Stimulated activated CD8-positive, alpha-beta memory T cell treated with anti-CD3 and anti-CD28 coated beads, Interleukin-2, amount 100 ng/mL, for 1 hour (primary cell): Measurements from ENCODE around the gene SLC16A11.
"Not testable (repeated sequence)": the region's sequence is repeated elsewhere in the genome, so short reads cannot be mapped to it uniquely, and the experiment has no call there.

Source experiments
- DNase-seq, 2 donors: peaks; one replicate each; pipeline ENCODE4 v3.0.0-alpha.2; 2020; ENCODE audit warnings: low read depth in 2 of 2

The SLC16A11 gene

DNA sequence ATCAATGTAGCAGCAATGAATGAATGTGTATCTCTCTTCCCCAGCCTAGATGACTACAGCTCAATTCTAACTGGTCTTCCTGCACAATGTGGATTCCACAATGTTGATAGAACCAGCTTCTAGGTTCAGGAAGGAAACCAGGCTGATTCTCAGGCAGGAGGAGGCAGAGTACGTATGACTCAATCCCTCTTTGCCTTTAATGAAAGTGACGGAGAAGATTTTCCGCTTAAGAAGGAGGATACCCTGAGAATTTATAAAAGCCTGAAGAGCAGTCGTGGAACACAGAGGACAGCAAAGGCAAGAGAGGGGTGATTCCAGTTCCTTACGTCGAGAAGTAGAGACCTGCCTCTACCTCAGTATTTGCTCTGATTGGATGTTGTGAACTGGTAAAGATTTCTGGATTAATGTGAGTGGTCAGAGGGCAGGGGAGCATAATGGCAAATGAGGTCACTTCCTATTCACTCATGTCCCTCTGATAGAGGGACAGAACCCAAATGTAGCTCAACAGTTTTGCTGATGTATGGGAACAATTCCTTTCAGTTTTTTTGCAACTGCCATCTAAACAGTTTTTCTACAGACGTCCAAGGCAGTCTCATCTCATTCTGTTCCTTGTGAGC lies 15.0 kb upstream of the SLC16A11 start:
- no peak for DNase-seq

DNA sequence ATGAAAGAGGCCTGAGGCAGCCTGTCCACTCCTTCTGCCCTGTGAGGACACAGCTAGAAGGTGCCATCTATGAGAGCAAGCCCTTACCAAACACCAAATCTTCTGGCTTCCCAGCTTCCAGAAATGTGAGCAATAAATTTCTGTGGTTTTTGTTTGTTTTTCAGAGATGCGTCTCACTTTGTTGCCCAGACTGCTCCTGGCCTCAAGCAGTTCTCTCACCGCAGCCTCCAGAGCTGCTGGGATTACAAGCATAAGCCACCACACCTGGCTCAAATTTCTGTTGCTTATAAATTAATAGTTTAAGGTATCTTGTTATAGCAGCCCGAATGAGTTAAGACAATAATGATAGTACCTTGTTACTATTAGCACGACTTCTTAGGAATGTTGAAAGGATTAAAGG lies 12.5 kb upstream of the SLC16A11 start:
- no peak for DNase-seq

DNA sequence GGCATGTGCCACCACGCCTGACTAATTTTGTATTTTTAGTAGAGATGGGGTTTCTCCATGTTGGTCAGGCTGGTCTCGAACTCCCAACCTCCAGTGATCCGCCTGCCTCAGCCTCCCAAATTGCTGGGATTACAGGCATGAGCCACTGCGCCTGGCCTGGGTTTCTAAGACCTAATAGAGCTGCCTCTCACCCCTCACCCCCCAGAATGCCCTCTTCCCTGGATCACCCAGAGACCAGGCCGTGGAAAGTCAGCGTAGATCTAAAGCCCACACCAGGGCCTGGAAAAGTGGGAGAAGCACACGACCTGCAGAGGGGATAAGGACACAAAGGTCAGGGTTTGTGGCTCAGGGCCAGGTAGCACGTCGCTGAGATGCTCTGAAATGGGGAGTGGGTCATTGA lies 6.7 kb upstream of the SLC16A11 start:
- DNase-seq: not testable (repeated sequence)

DNA sequence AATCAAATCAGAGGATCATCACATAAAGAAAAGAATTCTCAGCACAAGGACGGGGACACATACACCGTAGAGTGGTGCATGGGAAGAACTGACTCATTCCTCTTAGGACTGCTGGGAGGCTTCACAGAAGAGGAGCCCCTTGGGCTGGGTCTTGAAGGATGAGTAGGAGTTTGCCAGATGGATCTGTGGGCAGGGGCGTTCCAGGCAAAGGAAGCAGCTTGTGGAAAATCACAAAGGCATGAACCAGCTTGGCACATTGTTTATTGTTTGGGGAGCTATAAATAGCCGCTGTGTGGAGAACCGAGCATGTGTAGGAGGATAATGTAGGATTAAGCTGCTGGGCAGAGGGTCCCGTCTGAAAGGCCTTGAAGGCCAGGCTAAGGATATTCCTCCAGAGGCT lies 5.1 kb upstream of the SLC16A11 start:
- DNase-seq: no peak

DNA sequence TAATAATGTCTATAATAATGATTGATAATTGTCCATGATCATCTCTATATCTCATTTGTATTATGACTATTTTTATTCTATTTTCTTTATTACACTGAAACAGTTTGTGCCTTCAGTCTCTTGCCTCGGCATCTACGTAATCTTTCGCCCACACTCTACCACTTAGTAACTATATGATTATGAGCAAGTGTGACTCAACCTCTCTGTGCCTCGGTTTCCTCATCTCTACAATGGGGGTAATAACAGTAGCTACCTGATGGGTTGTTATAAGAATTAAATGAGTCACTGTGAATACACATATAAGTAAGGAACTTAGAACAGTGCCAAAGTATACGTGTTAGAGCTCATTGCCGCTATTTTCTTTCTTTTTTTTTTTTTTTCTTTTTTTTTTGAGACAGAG lies 3.7 kb upstream of the SLC16A11 start:
- no peak for DNase-seq

DNA sequence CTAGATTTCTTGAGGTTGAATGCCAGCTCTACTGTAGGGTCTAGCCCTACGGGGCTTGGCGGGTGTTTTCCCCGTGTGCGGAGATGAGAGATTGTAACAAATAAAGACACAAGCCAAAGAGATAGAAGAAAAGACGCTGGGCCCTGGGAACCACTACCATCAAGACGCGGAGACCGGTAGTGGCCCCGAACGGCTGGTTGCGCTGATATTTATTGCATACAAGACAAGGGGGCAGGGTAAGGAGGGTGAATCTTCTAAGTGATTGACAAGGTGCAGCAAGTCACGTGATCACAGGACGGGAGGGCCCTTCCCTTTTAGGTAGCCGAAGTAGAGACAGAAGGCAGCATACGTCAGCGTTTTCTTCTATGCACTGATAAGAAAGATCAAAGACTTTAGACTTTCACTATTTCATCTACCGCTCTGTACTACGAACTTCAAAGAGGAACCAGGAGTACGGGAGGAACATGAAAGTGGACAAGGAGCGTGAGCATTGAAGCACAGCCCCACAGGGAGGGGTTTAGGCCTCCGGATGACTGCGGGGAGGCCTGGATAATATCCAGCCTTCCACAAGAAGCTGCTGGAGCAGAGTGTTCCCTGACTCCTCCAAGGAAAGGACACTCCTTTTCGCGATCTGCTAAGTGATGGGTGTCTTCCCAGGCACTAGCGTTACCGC lies 3.0 kb upstream of the SLC16A11 start:
- peak in 1 of 2 donors; percentile 46 for DNase-seq

DNA sequence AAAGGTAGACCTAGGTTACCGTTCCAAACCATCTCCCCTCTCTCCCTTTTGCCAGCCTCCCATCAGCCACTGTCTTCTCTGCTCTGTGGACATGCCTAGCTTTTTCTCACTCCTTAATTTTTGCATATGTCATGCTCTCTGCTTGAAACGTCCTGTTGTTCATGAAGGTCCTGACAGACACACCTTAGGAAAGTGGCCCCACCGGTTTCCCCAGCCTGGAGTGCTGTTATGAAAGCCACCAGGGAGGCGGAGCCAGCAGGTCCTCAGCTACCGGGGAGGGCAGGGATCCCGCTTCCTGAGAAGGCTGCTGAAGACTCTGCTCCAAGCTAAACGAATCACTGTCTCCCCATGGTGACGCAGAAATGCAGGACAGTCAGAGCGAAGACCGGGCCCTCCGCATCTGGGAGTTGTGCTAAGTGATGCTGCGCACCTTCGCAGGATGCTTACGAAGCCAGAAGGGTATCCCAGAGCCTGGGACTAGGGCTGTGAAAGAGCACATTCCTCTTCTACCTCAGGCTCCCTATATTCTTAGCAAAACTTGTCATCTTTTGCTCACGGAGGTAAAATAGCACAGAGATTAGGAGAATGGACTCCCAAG lies 2.3 kb upstream of the SLC16A11 start:
- DNase-seq: no peak

DNA sequence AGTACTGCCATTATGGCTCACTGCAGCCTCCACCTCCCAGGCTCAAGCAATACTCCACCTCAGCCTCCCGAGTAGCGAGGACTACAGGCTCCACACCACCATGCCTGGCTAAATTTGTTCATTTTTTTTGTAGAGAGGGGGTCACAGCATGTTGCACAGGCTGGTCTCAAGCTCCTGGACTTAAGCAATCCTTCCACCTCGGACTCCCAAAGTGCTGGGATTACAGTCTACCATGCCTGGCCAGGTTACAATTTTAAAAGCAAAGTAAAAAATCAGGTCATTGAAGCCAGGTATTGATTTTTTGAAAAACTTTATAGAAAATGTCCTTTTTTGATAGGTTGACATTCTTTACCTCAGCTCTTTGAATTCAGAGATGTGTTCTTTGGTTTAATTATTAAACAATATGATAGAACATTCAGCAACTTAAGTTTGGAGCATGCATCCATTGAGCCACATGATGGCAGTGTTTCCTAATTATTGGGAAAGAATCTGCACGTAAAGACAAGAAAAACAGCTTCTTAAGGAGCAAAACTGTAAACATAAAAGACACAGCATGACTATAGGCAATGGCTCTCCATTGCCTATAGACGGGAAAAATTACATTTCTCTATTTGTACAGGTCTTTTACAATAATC lies 1.7 kb upstream of the SLC16A11 start:
- DNase-seq: no peak

DNA sequence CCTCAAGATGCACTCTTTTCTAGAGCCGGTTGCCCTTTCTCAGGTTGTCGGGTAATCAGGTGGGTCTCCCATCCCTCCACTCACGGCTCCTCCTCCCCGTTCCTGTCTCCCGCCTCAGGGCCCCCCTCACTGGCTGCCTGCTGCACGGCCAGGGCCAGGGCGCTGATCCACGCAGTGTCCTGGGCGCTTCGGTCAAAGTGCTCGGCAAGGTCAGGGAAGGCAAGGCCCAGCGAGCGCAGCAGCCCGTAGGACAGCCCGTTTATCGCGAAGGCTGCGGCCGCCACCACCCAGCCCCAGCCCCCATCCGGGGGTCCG lies 753 bp downstream of the SLC16A11 start:
- no peak for DNase-seq

DNA sequence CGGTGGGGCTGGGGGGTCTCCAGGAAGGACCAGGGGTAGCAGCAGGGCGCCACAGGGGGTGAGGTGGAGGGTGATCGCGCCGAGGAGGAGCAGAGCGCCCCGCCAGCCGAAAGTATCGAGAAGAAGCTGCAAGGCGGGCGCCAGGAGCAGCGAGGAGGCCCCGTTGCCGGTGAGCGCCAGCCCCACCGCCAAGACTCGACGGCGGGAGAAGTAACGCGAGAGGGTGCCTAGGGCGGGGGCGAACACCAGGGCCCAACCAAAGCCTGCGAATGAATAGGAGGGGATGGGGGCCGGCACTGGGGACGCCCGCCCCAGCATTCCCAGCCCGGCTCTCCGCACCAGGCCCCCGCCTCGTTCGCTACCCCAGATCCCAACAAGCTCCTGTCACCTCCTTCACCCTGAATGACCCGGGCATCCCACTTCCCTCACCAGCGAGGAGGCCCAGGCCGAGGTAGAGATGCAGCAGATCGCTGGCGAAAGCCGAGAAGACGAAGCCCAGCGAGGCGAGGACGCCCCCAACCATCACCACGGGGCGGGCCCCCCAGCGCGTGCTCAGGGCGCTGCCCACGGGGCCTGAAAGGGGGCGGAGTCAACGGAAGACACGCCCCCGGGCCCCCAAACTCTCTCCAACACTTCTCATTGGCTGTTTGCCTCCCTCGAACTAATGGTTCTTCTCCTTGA lies 1.3 kb downstream of the SLC16A11 start:
- DNase-seq: no peak

DNA sequence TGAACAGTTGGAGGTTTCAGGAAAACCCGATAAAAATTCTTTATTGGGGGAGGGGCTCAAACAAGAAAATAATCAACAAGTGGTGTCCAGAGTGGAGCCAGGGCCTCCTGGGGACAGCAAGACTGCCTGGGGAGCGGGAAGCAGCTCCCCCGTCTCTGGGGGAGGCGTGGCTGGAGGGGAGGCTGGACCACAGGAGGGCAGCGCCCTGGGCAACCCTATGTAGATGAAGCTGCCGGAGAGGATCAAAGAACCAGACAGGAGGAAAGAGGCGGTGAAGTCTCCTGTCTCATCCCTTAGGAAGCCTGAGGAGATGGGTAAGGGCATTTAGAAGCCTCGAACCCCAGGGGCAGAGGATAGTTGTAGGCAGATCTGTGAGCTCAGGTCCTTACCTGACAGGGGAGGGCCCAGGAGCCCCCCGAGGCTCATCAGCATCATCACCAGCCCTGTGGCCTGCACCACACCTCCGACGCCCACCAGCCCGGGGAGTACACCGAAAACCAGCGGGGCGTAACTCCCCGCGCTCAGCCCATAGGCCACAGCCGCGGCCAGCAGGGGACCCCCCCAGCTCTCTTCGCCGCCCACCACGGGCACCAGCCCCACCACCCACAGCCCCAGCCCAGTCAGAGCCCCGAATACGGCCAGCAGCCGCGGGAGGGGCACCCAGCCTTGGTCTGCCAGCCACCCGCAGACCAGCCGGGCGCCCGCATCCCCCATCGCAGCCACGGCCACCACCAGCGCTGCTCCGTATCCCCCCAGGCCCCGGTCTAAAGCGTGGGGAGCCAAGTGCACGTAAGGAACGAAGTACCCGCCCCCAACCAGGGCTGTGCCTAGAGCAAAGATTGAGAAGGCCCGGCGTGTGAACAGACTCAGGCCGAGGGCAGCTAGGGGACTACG lies 2.0 kb downstream of the SLC16A11 start:
- DNase-seq: no peak

DNA sequence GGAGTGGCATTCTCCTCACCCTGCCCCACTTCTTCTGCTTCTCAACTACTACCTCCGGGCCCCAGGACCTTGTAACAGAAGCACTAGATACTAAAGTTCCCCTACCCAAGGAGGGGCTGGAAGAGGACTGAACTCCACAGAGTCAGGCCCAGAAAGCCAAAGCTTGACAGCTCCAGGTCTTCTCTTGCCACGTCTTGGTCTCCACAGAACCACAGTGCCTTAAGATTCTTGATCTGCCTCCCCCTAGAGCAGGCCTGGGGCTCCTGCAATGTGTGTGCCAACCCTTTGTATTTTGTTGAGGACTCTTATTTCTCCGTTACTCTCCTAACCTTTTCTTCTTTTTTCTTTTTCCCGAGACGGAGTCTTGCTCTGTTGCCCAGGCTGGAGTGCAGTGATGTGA lies 4.1 kb downstream of the SLC16A11 start:
- DNase-seq: no peak

DNA sequence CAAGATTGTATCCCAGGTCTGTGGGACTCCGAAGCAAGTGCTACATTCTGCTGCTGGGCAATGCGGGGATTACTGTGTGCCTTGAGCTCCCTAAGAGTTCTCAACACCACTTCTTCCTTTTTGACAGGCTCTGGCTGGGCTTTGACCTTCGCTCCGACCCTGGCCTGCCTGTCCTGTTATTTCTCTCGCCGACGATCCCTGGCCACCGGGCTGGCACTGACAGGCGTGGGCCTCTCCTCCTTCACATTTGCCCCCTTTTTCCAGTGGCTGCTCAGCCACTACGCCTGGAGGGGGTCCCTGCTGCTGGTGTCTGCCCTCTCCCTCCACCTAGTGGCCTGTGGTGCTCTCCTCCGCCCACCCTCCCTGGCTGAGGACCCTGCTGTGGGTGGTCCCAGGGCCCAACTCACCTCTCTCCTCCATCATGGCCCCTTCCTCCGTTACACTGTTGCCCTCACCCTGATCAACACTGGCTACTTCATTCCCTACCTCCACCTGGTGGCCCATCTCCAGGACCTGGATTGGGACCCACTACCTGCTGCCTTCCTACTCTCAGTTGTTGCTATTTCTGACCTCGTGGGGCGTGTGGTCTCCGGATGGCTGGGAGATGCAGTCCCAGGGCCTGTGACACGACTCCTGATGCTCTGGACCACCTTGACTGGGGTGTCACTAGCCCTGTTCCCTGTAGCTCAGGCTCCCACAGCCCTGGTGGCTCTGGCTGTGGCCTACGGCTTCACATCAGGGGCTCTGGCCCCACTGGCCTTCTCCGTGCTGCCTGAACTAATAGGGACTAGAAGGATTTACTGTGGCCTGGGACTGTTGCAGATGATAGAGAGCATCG lies 5.6 kb downstream of the SLC16A11 start:
- DNase-seq: no peak

DNA sequence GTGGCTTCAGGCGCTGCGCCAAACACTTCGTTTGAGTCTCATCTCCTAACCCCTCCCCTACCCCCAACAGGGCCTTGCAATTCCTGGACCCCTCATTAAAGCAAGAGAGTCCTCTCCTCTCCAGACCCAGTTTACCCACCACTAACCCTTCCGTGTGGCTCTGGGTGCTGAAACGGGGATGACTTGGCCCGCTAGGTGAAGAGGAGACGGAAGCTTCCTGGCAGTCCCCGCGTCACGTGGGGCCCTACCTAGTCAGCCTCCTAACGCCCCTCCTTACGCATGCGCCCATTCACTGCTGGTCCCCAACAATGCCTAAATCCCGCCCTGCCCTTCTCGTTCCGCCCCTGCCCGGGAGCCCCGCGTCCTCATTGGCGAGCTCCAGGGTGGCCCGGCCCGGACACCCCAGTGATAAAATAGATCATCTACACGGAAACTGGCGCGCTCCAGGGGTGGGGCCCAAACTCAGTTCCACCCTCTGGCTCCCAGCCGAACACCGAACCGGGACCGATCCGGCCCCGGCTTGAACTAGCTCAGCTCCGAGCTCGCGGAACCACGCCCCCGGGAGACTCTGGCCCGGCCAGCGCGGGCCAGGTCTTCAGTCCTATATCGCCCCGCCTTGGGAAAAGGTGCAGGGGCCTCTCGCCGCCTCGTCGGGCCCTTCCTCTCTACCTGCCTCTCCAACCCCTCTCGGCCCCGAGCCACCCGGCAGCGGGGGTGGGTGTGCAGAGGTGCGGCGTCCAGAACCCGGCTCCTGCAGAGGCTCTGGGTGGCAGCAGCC lies 8.1 kb downstream of the SLC16A11 start, which contains the start of gene SLC16A13:
Gene SLC16A13 (plus strand): TSS at position 425 of the 778 bp plus-strand sequence. CDS start 368 bp downstream, outside the sequence.
- DNase-seq: peak; percentile 95 to 97

DNA sequence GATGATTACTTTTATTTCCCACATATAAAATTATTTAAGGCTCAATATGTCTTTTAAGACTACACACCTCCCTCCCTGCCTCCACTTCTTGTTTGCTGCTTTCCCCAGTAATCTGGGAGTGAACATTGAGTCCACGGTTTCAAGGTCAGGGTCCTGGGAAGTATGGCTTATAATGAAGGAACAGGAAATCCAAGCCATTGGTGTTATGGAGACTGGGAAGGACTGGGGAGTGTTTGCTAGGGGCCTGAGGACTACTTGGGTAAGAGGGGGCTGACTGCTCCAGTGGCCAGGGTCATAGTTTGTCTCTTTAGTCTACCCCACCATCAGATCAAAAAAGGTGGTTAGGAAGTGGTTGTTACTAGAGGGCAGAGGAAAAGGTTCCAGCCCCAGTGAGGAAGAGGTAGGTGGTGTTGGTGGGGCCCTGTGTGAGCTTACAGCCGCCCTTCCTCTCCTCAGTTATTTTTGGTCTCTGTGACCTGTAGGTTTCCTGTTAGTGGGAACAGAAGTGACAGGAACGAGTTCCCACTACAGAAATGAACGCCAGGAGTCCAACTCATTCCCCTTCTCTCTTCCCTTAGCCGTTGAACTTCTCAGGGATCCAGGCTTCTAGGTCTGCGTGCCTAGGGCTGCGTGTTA lies 8.8 kb downstream of the SLC16A11 start:
- no peak for DNase-seq

DNA sequence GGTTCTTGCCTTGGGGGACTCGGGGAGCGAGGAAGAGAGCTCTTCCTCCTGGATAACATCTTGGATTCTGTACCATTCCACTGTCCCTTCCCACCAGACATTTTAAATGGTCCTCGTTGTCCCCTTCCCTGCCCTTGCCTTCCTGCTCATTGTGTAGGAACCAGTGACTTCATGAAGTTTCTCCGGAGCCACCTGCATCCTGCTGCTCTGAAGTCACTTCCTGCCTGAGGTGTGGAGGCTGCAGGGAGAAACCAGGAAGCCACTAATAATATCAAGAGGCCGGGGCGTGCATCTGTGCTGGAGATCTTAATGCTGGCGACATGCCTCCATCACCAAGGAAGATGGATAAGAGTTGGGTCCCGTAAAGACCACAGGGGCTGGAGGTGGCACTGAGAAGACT lies 14.2 kb downstream of the SLC16A11 start:
- DNase-seq: no peak

DNA sequence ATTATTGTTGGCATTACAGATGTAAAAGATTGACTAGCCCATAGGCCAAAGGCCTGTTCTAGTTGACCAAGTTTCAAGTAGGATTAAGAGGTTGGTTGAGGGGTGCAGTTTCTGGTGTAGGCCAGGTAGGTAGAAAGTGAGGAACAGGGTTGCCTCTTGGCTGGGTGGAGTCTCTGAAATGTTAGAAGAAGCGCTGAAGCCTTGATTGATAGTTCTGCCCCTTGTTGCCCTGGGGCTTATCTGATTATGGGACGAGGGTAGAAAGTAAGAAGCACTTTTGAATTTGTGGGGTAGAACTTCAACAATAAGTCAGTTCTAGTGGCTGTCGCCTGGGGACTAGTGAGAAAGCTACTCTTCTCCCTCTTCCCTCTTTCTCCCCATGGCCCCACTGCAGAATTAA lies 14.8 kb downstream of the SLC16A11 start:
- DNase-seq: no peak

DNA sequence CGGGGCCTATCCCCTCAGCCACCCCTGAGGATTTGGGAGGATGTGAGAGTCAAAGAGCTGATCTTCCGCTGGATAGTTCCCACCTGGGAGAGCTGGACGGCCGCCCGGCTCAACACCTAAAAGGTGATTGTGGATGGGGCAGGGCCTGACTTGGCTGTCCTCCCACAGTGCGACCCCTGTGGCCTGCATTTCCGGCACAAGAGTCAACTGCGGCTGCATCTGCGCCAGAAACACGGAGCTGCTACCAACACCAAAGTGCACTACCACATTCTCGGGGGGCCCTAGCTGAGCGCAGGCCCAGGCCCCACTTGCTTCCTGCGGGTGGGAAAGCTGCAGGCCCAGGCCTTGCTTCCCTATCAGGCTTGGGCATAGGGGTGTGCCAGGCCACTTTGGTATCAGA lies 16.6 kb downstream of the SLC16A11 start:
- no peak for DNase-seq

DNA sequence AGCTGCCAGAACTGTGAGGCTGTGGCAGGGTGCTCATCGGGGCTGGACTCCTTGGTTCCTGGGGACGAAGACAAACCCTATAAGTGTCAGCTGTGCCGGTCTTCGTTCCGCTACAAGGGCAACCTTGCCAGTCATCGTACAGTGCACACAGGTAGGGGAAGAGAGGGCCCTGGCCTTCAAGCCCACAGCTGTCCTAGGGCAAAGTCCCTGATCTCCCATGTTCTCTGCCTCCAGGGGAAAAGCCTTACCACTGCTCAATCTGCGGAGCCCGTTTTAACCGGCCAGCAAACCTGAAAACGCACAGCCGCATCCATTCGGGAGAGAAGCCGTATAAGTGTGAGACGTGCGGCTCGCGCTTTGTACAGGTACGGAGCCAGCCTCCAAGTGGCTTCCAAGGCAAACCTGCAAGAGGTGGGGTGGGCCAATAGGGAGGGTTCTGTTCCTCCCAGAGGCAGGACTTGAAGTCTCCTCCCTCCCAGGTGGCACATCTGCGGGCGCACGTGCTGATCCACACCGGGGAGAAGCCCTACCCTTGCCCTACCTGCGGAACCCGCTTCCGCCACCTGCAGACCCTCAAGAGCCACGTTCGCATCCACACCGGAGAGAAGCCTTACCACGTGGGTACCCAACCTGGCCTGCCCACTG lies 17.3 kb downstream of the SLC16A11 start:
- no peak for DNase-seq
